ENCODE results near the gene CTNS. TPM values are rescaled to one million over a fixed set of nuclear protein-coding genes. Genes with fewer than 3 reads are reported as not detected.

Gene CTNS
- total RNA-seq, 1 donor from 2014 or later, result 9.4 TPM

GRCh38 chr17:3603119-3603869 lies 33.3 kb upstream of the CTNS start:
- peaks cover 7% of the 10 kb centered on the region for H3K36me3 Mint-ChIP-seq
- H3K27ac Mint-ChIP-seq, result no peak overlapping the region
- H3K27ac ChIP-seq, result no peak overlapping the region
- no peak overlapping the region for H3K9ac ChIP-seq
- no peak overlapping the region for H2AFZ ChIP-seq (replicated peaks)
- H3K4me3 ChIP-seq, result no peak overlapping the region
- no peaks in the 10 kb centered on the region for H3K79me2 ChIP-seq (ENCODE audit: low read depth)
- no peaks in the 10 kb centered on the region for H3K4me1 Mint-ChIP-seq
- H3K27me3 Mint-ChIP-seq (ENCODE audit: insufficient read depth, low read depth), result peaks cover 8% of the 10 kb centered on the region
- H4K20me1 ChIP-seq (ENCODE audit: low read depth), result no peaks in the 10 kb centered on the region
- H3K27me3 ChIP-seq, result no peaks in the 10 kb centered on the region
- no peak for DNase-seq (ENCODE audit: low spot score)
- TF ChIP-seq CTCF (IDR thresholded peaks at IDR 0.05) (no peak), EZH2 (IDR thresholded peaks at IDR 0.05) (no peak), EZH2phosphoT487 (IDR thresholded peaks at IDR 0.05) (no peak)
- no peaks in the 10 kb centered on the region for H3K36me3 ChIP-seq
- H3K4me2 ChIP-seq, result no peak overlapping the region
- H3K4me3 Mint-ChIP-seq, result no peak overlapping the region
- H3F3A ChIP-seq (ENCODE audit: low read depth), result no peaks in the 10 kb centered on the region
- no peaks in the 10 kb centered on the region for H3K4me1 ChIP-seq
- H3K9me3 ChIP-seq (ENCODE audit: low read depth), result no peaks in the 10 kb centered on the region
- H3K9me3 Mint-ChIP-seq, result no peaks in the 10 kb centered on the region

- no peaks in the 10 kb centered on the region for H3K9me3 Mint-ChIP-seq
- H3K27ac Mint-ChIP-seq, result no peak overlapping the region
- Histone ChIP-seq H3K27me3 (no peaks in the 10 kb centered on the region), H3K79me2 (ENCODE audit: low read depth) (no peaks in the 10 kb centered on the region), H3K36me3 (no peaks in the 10 kb centered on the region), H3K4me3 (no peak overlapping the region), H2AFZ (replicated peaks) (no peak overlapping the region), H3K9ac (no peak overlapping the region), H4K20me1 (ENCODE audit: low read depth) (no peaks in the 10 kb centered on the region), H3K27ac (no peak overlapping the region), H3K4me2 (no peak overlapping the region), H3K4me1 (no peaks in the 10 kb centered on the region), H3K9me3 (ENCODE audit: low read depth) (no peaks in the 10 kb centered on the region), H3F3A (ENCODE audit: low read depth) (no peaks in the 10 kb centered on the region)
- no peaks in the 10 kb centered on the region for H3K4me1 Mint-ChIP-seq
- no peak for DNase-seq (ENCODE audit: low spot score)
- TF ChIP-seq CTCF (IDR thresholded peaks at IDR 0.05) (no peak), EZH2phosphoT487 (IDR thresholded peaks at IDR 0.05) (no peak), EZH2 (IDR thresholded peaks at IDR 0.05) (no peak)
- H3K4me3 Mint-ChIP-seq, result no peak overlapping the region
- peaks cover 11% of the 10 kb centered on the region for H3K36me3 Mint-ChIP-seq
- H3K27me3 Mint-ChIP-seq (ENCODE audit: insufficient read depth, low read depth), result peaks cover 8% of the 10 kb centered on the region
These were observed 32.7 kb upstream of the CTNS start for GRCh38 chr17:3603870-3604259.

GRCh38 chr17:3609689-3610088 lies 26.9 kb upstream of the CTNS start:
- TF ChIP-seq EZH2 (IDR thresholded peaks at IDR 0.05) (no peak), EZH2phosphoT487 (IDR thresholded peaks at IDR 0.05) (no peak), CTCF (IDR thresholded peaks at IDR 0.05) (no peak)
- Mint-ChIP-seq H3K4me3 (no peak overlapping the region), H3K4me1 (no peaks in the 10 kb centered on the region), H3K9me3 (no peaks in the 10 kb centered on the region), H3K27me3 (ENCODE audit: insufficient read depth, low read depth) (peaks cover under 1% of the 10 kb centered on the region), H3K27ac (no peak overlapping the region), H3K36me3 (peaks cover 13% of the 10 kb centered on the region)
- H4K20me1 ChIP-seq (ENCODE audit: low read depth), result no peaks in the 10 kb centered on the region
- no peak overlapping the region for H3K4me3 ChIP-seq
- no peaks in the 10 kb centered on the region for H3K4me1 ChIP-seq
- DNase-seq (ENCODE audit: low spot score), result no peak
- no peak overlapping the region for H2AFZ ChIP-seq (replicated peaks)
- no peaks in the 10 kb centered on the region for H3K27me3 ChIP-seq
- H3K27ac ChIP-seq, result no peak overlapping the region
- H3K9me3 ChIP-seq (ENCODE audit: low read depth), result no peaks in the 10 kb centered on the region
- no peaks in the 10 kb centered on the region for H3K36me3 ChIP-seq
- no peaks in the 10 kb centered on the region for H3K79me2 ChIP-seq (ENCODE audit: low read depth)
- no peaks in the 10 kb centered on the region for H3F3A ChIP-seq (ENCODE audit: low read depth)
- no peak overlapping the region for H3K9ac ChIP-seq
- no peak overlapping the region for H3K4me2 ChIP-seq
